HG03432 (cell line): ENCODE data around the gene DNAJC5.
"Not testable (repeated sequence)": the region's sequence is repeated elsewhere in the genome, so short reads cannot be mapped to it uniquely, and the experiment has no call there.

Experiments
- ATAC-seq: cut with Tn5 transposase; IDR thresholded peaks from one replicate; pipeline ENCODE4 v1.9.1; 2021; ENCODE audit warnings: mild to moderate bottlenecking, moderate library complexity; ENCODE audit not compliant: unreplicated experiment

The DNAJC5 gene

DNA sequence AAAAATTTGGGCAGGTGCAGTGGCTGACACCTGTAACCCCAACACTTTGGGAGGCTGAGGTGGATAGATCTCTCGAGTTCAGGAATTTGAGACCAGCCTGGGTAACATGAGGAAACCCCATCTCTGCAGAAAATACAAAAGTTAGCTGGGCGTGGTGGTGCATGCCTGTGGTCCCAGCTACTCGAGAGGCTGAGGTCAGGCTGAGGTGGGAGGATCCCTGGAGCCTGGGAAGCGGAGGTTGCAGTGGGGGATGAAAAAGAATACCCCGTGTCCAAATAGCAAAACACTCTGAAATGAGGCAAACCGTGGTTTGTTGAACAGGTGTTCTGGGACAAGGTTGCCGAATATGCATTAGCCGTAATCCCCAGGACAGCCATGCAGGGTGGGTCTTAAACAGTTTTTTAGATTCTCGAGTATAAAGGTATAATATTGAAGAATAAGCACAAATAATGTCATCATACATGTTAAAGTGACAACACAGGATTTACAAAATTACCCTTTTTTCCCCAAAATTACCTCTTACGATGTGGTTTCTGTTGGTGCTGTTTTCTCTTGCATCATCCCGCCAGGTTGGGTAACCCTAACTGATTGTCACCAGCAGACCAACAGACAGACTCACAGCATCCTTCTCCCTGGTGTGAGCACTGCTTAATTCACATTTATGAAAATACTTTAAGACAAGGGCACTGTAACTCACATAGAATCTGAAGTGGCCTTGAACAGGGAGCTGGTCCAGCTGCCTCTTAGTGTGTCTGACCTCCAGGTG, 9.1 kb downstream of the DNAJC5 start:
- ATAC-seq, result no peak

DNA sequence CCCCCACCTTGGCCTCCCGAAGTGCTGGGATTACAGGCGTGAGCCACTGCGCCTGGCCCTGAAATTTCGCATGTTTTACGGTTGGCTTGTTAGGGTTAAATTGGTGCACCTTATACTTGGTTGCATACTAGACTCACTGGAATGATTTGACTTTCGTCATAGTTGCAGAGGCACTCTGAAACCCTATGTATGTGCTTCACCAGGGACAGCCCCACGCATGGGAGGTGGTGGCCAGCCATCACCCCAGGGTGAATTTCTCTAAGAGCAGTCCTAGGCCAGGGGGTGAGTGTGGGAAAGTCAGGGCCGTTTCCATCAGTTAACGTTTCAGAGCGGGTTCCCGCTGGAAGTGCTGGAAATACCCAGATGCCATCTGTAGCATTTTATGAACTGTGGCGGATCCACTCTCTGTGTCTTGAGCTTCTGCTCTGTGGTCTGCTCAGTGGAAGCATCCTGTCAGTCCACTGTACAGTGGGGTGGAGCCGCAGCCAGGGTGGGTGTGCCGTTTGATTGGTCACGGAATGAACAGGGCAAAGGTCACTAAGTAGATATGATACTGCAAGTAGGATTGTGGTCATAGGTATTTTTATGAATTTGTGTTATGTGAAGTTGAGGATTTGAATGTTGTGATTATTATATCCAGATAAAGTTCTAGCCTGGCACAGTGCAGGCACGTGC, 13.2 kb downstream of the DNAJC5 start:
- ATAC-seq, result no peak

DNA sequence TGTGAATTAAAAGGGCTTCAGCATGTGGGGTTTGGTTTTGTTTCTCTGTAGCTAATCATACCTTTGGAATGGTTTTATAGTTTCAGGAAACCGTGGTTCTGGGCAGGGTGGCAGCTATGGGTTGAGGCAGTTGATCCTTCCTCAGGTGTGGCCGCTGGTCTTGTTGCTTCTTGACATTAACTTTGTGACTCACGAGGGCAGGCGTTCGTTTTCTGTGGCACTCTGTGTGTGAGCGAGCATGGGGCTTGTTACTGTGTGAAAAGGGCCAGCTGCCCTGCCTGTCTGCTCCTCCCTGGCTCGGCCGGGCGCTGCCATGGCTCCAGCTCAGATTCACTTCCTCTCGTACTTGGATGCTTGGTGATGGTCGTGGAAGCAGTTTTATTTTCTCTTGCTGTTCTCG, 16.2 kb downstream of the DNAJC5 start:
- no peak for ATAC-seq

DNA sequence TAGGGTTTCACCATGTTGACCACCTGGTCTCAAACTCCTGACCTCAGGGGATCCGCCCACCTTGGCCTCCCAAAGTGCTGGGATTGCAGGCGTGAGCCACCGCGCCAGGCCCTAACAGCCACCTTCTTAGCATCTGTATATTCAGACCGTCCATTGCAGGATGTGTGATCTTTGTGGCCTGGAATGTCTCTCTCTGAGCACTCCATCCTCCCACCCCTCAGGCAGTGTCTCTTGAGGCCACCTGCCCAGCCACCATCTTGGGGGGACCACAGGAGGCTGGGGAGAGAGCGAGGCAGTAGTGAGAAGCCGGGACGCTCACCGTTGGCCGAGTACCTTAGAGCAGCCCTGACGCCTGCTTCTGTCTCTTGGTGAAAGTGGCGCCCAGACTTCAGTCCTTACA, 18.8 kb downstream of the DNAJC5 start:
- no peak for ATAC-seq

DNA sequence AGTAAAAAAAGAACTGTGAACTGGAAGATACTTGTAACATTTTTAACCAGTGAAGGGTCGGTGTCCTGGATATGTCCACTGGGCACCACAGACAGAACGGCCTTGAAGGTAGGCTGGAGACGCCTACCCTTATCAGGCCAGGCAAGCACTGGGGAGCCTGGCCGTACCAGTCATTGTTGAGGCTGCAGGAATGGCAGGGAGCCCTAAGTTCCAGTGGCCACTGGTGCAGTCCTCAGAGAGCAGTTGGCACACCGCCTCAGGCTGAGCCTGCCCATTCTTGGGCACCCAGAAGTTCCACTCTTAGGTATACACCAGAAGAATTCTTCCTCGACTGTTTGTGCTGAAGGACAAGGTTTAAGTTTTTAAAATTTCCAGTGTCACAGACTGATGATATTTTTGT, 20.5 kb downstream of the DNAJC5 start:
- no peak for ATAC-seq

DNA sequence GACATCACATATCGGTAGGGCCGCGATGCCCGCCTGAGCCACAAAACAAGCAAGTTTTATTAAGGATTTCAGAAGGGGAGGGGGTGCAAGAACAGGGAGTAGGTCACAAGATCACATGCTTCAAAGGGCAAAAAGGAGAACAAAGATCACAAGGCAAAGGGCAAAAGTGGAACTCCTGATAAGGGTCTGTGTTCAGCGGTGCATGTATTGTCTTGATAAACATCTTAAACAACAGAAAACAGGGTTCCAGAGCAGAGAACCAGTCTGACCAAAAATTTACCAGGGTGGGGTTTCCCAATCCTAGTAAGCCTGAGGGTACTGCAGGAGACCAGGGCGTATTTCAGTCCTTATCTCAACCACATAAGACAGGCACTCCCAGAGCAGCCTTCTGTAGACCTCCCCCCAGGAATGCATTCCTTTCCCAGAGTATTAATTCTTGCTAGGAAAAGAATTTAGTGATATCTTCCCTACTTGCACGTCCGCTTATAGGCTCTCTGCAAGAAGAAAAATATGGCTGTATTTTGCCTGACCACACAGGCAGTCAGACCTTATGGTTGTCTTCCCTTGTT, 21.5 kb downstream of the DNAJC5 start:
- ATAC-seq, result not testable (repeated sequence)

DNA sequence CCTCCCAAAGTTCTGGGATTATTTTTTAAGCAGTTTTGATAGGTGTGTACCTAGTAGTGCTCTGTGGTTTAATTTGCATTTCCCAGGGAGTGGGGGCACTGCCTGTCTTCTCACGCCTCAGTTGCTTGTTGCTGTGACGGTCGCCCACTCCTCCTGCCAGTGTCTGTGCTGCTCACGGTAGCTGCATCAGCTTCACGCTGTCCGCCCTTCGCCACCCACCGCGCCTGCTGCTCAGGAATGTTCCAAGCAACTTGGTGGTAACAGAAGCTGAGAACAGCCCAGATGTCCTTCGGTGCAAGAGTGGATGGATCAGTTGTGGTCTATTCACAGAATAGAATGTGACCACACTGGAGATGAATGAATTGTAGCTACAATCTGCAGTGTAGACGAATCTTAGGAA, 22.9 kb downstream of the DNAJC5 start:
- no peak for ATAC-seq

DNA sequence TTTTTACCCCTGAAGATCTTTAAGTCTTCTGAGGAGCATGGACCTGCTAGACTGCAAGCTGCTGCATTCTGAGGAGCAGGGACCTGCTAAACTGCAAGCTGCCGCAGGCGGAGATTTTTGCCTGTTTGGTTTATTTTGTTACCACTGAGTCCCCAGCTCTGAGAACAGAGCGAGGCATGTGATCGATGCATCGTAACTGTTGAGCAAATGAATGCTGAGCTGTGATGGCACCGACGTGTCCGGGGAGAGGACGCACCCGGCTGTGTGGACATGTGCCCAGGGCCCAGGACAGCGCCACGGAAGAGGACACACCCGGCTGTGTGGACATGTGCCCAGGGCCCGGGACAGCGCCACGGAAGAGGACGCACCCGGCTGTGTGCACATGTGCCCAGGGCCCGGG, 24.2 kb downstream of the DNAJC5 start:
- ATAC-seq, result no peak

DNA sequence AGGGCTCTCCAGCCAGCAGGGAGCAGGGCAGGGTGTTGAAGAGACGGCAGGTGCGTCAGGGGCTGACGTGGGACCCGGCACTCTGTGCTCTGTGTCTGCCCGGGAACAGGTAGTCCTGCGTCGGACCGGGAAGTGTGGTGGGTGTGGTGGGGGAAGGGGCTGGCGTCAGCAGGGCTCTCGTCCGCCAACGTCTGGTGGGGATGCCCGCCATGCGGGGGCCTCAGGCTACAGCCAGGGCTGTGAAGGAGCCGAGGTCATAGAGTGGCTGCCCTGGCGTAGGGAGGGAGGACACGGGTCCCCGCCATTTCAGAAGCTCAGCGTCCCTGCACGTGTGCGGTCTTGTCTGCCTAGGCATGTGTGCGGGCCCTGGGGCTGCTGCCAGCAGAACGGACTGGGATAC, 25.3 kb downstream of the DNAJC5 start:
- ATAC-seq, result no peak

DNA sequence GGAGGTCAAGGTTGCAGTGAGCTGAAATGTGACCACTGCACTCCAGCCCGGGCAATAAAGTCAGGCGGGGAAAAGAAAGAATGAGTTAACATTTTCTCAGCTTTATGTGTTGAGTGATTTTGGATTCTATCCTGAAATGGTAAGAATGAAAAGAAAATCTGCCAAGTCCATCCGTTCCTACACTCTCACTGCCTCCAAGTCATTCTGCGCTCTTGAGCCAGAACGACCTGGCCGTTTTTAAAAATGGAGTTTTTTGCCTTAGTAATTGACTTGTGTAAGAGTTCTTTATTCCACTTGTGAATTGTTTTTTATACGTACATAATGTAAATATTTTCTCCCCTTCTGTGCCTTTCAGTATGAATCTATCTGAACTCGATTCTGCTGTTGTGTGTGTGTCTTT, 28.7 kb downstream of the DNAJC5 start:
- ATAC-seq, result no peak

DNA sequence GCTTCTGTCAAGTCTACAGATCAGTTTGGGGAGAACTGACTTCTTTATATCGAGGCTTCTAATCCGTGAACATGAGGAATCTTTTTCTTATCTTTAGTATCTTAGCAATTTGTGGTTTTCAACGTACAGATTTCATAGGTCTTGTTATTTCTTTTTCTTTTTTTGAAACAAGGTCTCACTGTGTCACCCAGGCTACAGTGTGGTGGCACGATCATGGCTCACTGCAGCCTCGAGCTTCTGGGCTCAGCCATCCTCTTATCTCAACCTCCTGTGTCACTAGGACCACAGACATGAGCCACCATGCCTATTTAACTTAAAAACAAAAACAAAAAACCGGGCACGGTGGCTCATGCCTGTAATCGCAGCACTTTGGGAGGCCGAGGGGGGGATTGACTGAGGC, 29.3 kb downstream of the DNAJC5 start:
- no peak for ATAC-seq

DNA sequence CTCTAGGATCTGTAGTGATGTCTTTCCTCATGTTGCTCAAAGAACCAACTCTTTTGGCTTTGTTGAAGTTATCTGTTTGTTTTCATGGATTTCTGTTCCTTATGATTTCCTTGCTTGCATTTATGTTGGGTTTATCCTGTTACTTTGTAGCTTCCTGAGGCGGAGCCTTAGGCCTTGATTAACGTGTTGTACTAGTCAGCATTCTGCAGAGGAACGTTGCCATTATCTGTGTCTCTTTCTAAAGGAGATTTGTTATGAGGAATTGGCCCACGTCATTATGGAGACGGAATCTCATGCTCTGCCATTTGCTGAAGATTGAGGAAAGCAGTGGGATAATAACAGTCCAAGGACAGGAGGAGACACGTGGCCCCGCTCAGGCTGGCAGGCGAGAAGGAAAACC, 31.4 kb downstream of the DNAJC5 start:
- no peak for ATAC-seq

DNA sequence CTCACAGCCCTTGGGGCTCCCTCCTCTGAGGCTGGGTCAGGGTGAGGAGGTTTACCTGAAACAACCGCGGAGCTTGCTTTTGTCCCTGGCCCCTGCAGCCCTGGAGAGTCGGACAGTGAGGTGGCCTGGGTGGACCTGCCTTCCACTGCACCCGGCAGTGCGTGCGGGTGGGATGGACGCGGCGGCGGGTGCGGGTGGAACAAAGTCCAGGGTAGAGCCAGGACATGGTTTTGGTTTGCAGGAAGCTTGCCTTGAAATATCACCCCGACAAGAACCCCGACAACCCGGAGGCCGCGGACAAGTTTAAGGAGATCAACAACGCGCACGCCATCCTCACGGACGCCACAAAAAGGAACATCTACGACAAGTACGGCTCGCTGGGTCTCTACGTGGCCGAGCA, 34.1 kb downstream of the DNAJC5 start:
- ATAC-seq, result no peak

DNA sequence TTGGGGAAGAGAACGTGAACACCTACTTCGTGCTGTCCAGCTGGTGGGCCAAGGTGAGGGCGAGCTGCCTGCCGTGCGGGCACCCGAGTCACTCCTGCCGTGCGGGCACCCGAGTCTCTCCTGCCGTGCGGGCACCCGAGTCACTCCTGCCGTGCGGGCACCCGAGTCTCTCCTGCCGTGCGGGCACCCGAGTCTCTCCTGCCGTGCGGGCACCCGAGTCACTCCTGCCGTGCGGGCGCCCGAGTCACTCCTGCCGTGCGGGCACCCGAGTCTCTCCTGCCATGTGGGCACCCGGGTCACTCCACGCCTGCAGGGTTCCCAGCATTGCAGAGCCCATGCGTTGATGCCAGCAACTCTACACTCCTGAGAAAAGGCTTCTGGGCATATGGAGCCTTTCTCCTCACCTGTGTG, 34.6 kb downstream of the DNAJC5 start:
- not testable (repeated sequence) for ATAC-seq

DNA sequence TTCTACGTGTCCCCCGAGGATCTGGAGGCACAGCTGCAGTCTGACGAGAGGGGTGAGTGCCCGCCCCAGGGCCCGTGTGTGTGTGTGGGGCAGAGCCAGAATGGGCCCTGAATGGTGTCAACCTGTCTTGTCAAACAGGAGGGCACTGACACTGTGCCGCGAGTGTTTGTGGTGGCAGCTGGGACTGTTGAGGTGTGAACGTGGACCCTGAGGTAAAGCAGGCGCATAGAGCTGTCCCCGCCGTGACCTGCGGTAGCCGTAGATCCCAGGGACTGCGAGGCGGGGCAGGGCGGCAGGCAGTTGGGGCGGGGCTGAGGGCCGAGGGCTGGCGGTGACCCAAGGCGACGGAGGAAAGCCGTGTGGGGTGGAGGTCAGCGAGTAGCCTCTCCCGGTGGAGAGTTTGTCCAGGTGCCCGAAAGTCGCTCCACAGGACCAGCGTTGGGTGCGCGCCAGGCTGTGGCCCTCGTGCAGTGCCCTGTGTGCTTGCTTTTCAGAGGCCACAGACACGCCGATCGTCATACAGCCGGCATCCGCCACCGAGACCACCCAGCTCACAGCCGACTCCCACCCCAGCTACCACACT, 36.1 kb downstream of the DNAJC5 start:
- ATAC-seq, result no peak

DNA sequence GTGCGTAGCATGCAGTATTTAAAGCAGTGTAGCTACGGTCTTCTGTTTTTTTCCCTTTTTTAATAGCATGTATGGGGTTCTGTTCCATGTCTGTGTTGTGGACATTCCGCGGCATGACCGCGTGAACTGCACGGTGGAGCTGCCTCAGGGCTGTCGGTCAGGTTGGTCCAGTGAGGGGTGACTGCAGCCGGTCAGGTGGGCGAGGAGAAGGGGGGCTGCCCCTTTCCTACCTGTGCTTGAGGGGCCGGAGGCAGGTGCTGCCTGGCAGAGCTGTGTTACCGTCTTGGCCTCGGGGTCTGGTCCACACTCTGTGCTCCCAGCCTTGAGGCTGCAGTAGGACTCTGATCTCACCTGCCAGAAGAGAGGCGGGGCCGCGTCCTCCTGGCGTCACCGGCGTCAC, 36.8 kb downstream of the DNAJC5 start:
- ATAC-seq, result no peak

DNA sequence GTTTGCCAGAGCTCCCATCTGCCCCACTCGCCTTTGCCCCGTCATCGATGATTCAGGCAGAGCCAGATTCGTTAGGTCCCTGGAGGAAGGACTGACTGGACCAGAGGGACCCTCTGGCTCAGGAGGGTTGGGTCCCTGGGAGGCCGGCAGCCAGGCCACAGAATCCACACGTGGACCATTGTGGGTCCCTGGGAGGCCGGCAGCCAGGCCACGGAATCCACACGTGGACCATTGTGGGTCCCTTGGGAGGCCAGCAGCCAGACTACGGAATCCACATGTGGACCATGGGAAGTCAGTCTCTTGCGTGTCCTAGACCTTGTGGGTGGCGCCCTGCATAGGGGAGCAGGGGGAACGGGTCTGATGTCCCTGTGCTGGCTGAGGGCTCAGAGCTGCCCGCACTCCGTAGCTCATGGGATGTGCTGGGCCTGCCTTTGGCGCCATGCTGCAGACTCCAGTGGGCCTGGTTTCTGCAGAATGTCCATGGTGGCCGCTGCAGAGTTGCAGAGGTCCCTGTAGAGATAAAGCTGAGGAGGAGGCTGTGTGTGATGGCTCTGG, 37.8 kb downstream of the DNAJC5 start:
- ATAC-seq, result no peak

DNA sequence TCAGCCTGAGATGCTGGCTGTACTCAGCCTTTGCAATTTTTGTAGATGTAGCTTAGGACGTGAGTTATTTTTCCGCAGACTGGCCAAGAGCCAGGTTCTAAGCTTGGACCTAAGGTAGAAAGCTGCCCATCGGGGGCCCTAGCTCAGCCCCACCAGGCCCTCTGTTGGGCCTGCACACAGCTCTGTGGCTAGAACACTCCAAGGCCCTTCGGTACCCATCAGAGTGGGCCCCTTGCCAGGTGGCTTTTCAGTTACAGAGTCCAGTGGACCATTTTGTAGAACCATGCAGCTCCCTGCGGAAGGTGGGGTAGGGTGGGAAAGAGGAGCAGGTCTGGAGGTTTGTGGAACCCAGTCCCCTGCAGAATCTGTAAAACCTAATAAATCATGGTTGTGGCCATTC, 38.7 kb downstream of the DNAJC5 start:
- no peak for ATAC-seq

DNA sequence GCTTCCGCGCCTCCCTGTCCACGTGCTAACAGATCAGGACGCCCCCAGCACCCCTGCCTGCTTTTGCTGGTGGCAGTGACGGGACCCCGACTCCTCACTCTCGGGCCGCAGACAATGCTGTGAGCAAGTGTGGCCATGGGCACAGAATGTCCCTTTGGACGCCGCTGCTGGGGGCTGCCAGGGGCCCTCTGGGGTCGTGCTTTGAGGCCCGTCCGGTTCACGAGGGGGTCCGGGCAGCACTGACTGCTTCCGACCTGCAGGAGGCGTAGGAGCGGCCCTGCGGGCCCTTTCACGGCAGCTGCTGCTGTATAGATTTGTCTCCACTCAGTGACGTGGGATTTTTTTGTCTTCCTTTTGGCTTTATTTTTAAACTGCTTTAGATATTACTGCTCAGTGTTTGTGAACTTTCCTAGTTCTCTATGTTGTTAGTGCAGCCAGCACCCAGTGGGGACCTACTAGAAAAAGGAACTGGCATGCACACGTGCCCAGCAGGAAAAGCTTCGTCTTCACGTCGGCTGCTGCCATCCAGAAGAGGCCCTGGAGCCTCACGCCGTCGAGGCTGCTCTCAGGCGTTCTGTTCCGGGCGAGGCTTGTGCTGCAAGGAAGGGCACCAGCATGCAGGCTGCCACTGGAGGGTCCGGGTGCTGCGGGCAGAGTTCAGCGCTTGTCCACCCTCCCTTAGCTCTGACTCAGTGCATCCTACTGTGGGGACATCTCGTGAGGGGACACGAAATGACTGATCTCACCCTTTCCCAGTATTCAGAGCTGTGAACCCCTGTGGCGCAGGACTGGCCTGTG, 39.5 kb downstream of the DNAJC5 start:
- no peak for ATAC-seq

DNA sequence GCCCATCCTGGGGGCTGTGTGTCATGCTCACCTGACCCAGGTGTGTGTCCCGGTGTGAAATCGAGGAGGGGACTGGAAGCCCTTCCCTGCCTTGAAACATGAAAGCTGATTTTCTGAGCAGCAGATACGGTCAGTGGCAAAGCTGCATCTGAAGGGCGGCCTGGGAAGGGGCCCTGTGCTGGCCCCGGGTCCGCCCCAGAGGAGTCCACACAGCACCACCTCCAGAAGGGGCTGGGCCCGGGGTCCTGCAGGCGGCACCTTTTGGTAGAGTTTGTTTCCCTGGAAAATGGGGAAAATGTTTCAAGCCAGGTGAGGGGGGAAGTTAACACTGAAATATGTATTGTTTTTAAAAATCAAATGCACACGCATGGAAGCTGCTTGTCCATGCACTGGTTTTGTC, 40.5 kb downstream of the DNAJC5 start:
- no peak for ATAC-seq

DNA sequence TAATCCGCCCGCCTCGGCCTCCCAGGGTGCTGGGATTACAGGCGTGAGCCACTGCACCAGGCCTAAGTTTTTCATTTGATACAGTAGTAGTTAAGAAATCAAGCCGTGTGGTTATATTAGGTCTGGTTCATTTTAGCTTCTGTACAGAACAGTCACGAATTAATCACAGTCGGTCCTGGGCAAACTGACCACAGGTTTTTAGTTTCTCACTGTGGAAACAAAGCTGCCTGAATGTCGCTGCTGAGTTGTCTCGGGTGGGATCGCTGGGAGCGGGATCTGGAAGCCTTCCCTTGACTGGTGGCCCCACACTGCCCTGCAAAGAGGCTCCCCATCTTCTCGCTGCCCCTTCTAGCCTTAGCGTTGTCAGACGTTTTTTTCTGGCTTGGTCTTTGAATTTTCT, 42.7 kb downstream of the DNAJC5 start:
- ATAC-seq, result no peak
